ENCODE results near the gene OSBPL6.
"Not testable (repeated sequence)": the region's sequence is repeated elsewhere in the genome, so short reads cannot be mapped to it uniquely, and the experiment has no call there.

OSBPL6 gene

DNA sequence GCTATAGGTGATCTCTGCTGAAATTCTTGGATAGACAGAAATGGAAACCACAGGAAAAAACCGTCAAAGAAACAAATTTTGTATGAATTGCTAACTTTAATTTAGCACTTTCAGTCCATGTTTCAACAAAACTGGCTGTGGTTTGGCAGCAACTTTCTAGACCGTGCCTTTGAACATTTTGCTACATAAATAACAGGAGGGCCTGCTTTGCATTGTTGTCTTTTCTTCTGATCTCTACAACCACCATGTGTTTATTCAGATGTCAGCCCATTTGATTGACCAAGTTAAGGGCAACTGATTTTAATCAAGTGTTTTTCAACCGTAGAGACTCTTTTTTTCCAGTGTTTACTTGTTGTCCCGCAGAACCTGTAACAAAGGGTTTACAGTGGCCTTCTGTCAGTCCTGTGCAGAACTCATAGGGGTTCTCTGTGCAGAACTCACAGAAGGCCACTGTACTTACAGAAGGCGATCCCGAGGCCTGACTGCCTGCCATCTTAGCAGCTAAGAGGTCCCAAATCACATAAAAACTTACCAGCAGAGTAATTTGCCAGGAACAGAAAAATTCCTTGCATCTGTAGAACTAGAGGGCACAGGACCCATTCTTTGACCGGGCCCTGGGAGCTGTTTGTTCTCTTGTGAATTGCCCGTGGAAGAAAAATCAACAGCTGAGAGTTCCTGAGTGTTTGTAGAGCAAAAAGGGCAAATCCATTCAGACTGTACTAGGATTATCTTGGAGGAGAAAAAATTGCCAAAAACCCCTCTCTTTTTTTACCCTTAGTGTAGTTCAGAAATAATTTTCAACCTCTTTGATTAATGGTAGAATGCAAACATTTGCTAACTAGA is 136.1 kb downstream of the OSBPL6 start:
- Mint-ChIP-seq H3K36me3 (no peaks in the 10 kb centered on the region), H3K4me1 (no peaks in the 10 kb centered on the region), H3K4me3 (no peak overlapping the region), H3K27me3 (no peaks in the 10 kb centered on the region), H3K9me3 (no peaks in the 10 kb centered on the region), H3K27ac (no peak overlapping the region)
- no peak for ATAC-seq (replicated peaks)
- DNase-seq, result no peak

- Mint-ChIP-seq H3K27me3 (no peaks in the 10 kb centered on the region), H3K4me1 (no peaks in the 10 kb centered on the region), H3K9me3 (no peaks in the 10 kb centered on the region), H3K27ac (no peak overlapping the region), H3K36me3 (no peaks in the 10 kb centered on the region), H3K4me3 (no peak overlapping the region)
- DNase-seq (no peak), ATAC-seq (replicated peaks) (no peak)
Measured at GRCh38 chr2:178331474-178332432, 137.4 kb downstream of the OSBPL6 start.

DNA sequence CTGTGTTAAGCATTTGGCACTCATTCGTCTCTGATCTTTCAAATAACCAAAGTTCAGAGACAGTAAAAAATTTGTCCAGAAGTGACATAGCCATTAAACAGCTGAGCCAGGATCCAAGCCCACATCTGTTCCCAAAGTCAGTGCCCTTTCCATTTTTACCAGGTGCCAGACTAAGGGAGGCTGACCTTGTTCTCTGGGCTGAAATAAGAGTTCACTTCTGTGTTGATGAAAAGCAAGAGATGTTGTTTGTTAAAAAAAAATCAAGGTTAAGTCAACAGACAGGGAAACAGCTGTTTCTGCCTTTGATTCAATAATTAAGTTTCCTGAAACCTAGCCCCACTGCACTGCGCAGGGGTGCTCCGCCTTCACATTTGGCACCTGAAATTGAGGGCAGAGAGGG is 139.5 kb downstream of the OSBPL6 start:
- Mint-ChIP-seq H3K9me3 (no peaks in the 10 kb centered on the region), H3K27me3 (no peaks in the 10 kb centered on the region), H3K4me3 (no peak overlapping the region), H3K36me3 (no peaks in the 10 kb centered on the region), H3K4me1 (no peaks in the 10 kb centered on the region), H3K27ac (no peak overlapping the region)
- ATAC-seq (replicated peaks) (no peak), DNase-seq (no peak)

- H3K4me3 Mint-ChIP-seq, result no peak overlapping the region
- no peaks in the 10 kb centered on the region for H3K9me3 Mint-ChIP-seq
- ATAC-seq (replicated peaks) (no peak), DNase-seq (no peak)
- H3K27ac Mint-ChIP-seq, result no peak overlapping the region
- no peaks in the 10 kb centered on the region for H3K36me3 Mint-ChIP-seq
- H3K27me3 Mint-ChIP-seq, result peaks cover 0 to 4% of the 10 kb centered on the region in 2 donors
- no peaks in the 10 kb centered on the region for H3K4me1 Mint-ChIP-seq
Measured at GRCh38 chr2:178335230-178335629, 140.9 kb downstream of the OSBPL6 start.

GRCh38 chr2:178344121-178344520 is 149.8 kb downstream of the OSBPL6 start:
- Mint-ChIP-seq H3K27ac (no peak overlapping the region), H3K27me3 (peaks cover 21 to 24% of the 10 kb centered on the region in 2 donors), H3K4me3 (no peak overlapping the region), H3K9me3 (no peaks in the 10 kb centered on the region), H3K4me1 (no peaks in the 10 kb centered on the region), H3K36me3 (no peaks in the 10 kb centered on the region)
- ATAC-seq (replicated peaks) (no peak), DNase-seq (no peak)

- Mint-ChIP-seq H3K27ac (no peak overlapping the region), H3K36me3 (no peaks in the 10 kb centered on the region), H3K4me1 (no peaks in the 10 kb centered on the region), H3K27me3 (peaks cover 20 to 27% of the 10 kb centered on the region in 2 donors), H3K9me3 (no peaks in the 10 kb centered on the region), H3K4me3 (no peak overlapping the region)
- no peak for DNase-seq
- ATAC-seq (replicated peaks), result no peak
Measured at GRCh38 chr2:178345951-178346350, 151.6 kb downstream of the OSBPL6 start.

GRCh38 chr2:178350051-178350450 is 155.7 kb downstream of the OSBPL6 start:
- Mint-ChIP-seq H3K27ac (no peak overlapping the region), H3K4me1 (no peaks in the 10 kb centered on the region), H3K27me3 (peaks cover 22 to 34% of the 10 kb centered on the region in 2 donors), H3K9me3 (peaks cover 3 to 8% of the 10 kb centered on the region in 2 donors), H3K36me3 (no peaks in the 10 kb centered on the region), H3K4me3 (no peak overlapping the region)
- DNase-seq (no peak), ATAC-seq (replicated peaks) (no peak)

DNA sequence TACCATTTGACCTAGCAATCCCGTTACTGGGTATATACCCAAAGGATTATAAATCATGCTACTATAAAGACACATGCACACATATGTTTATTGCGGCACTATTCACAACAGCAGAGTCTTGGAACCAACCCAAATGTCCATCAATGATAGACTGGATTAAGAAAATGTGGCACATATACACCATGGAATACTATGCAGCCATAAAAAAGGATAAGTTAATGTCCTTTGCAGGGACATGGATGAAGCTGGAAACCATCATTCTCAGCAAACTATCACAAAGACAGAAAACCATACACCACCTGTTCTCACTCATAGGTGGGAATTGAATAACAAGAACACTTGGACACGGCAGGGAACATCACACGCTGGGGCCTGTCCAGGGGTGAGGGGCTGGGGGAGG is 163.4 kb downstream of the OSBPL6 start:
- not testable (repeated sequence) for H3K36me3 Mint-ChIP-seq; H3K4me1 Mint-ChIP-seq; H3K27ac Mint-ChIP-seq; H3K4me3 Mint-ChIP-seq; DNase-seq; ATAC-seq (replicated peaks)
- Mint-ChIP-seq H3K9me3 (peaks cover 12 to 21% of the 10 kb centered on the region in 2 donors), H3K27me3 (peaks cover 13 to 14% of the 10 kb centered on the region in 2 donors)

DNA sequence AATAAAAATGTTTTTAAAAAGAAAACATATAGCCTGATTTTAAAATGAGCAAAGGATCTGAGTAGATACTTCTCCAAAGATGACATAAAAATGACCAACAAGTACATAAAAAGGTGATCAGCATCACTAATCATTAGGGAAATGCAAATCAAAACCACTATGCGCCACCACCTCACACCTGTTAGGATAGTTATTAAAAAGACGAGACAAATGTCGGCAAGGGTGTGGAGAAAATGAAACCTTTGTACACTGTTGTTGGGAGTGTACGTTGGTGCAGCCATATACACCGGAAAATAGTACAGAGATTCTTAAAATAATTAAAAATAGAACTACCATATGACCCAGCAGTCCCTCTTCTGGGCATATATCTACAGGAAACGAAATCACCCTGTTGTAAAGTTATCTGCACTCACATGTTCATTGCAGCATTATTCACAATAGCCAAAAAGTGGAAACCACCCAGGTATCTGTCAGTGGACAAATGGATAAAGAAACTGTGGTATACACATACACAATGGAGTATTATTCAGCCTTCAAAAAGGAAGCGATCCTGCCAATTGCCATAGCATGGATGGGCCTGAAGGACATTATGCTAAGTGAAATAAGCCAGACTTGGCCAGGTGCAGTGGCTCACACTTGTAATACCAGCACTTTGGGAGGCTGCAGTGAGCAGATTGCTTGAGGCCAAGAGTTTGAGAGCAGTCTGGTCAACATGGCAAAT is 165.0 kb downstream of the OSBPL6 start:
- H3K4me3 Mint-ChIP-seq, result no peak overlapping the region
- H3K9me3 Mint-ChIP-seq, result peaks cover 9 to 13% of the 10 kb centered on the region in 2 donors
- no peak overlapping the region for H3K27ac Mint-ChIP-seq
- peaks cover 12 to 13% of the 10 kb centered on the region in 2 donors for H3K27me3 Mint-ChIP-seq
- H3K4me1 Mint-ChIP-seq, result no peaks in the 10 kb centered on the region
- ATAC-seq (replicated peaks), result no peak
- DNase-seq, result no peak
- H3K36me3 Mint-ChIP-seq, result peaks cover 0 to 5% of the 10 kb centered on the region in 2 donors

GRCh38 chr2:178361588-178361987 is 167.3 kb downstream of the OSBPL6 start:
- Mint-ChIP-seq H3K27me3 (peaks cover 0 to 9% of the 10 kb centered on the region in 2 donors), H3K36me3 (no peaks in the 10 kb centered on the region), H3K27ac (no peak overlapping the region), H3K4me3 (no peak overlapping the region), H3K9me3 (peaks cover 5 to 6% of the 10 kb centered on the region in 2 donors), H3K4me1 (no peaks in the 10 kb centered on the region)
- ATAC-seq (replicated peaks), result no peak
- no peak for DNase-seq

- DNase-seq, result no peak
- Mint-ChIP-seq H3K4me3 (no peak overlapping the region), H3K27me3 (peaks cover 0 to 9% of the 10 kb centered on the region in 2 donors), H3K27ac (no peak overlapping the region), H3K36me3 (no peaks in the 10 kb centered on the region), H3K4me1 (no peaks in the 10 kb centered on the region), H3K9me3 (peaks cover 0 to 1% of the 10 kb centered on the region in 2 donors)
- ATAC-seq (replicated peaks), result no peak
Measured at GRCh38 chr2:178363252-178363651, 168.9 kb downstream of the OSBPL6 start.

- ATAC-seq (replicated peaks) (no peak), DNase-seq (no peak)
- H3K9me3 Mint-ChIP-seq, result no peaks in the 10 kb centered on the region
- H3K27ac Mint-ChIP-seq, result no peak overlapping the region
- no peak overlapping the region for H3K4me3 Mint-ChIP-seq
- peaks cover 0 to 9% of the 10 kb centered on the region in 2 donors for H3K27me3 Mint-ChIP-seq
- no peaks in the 10 kb centered on the region for H3K36me3 Mint-ChIP-seq
- H3K4me1 Mint-ChIP-seq, result no peaks in the 10 kb centered on the region
Measured at GRCh38 chr2:178365116-178365515, 170.8 kb downstream of the OSBPL6 start.

DNA sequence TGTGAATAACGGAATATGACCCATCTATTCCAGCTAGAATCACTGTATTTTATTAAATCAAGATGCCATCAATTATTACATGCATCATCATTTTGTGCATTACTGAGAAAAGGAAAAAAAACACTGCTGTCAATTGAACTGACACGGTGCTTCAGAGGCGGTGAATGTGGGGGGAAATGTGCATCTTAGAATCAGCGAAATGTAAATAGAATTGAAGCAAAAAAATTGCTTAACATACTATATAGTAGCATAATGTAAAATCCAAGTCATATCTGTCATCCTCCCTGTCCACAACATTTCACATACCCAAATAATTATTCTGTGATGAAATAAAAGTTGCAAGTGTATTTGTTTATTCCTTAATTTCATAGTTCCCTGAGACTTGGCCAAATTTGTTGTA is 172.1 kb downstream of the OSBPL6 start:
- Mint-ChIP-seq H3K27ac (no peak overlapping the region), H3K36me3 (no peaks in the 10 kb centered on the region), H3K27me3 (peaks cover 0 to 9% of the 10 kb centered on the region in 2 donors), H3K4me1 (no peaks in the 10 kb centered on the region), H3K4me3 (no peak overlapping the region), H3K9me3 (no peaks in the 10 kb centered on the region)
- no peak for ATAC-seq (replicated peaks)
- no peak for DNase-seq

GRCh38 chr2:178367344-178367743 is 173.0 kb downstream of the OSBPL6 start:
- ATAC-seq (replicated peaks), result no peak
- Mint-ChIP-seq H3K4me1 (no peaks in the 10 kb centered on the region), H3K27me3 (peaks cover 0 to 9% of the 10 kb centered on the region in 2 donors), H3K27ac (no peak overlapping the region), H3K36me3 (no peaks in the 10 kb centered on the region), H3K4me3 (no peak overlapping the region), H3K9me3 (no peaks in the 10 kb centered on the region)
- DNase-seq, result no peak
